ENCODE measurements around the gene TNFRSF6B.

The TNFRSF6B gene

GRCh38 chr20:63698739-63699465 is 2.5 kb downstream of the TNFRSF6B start:
- DNase-seq: no peak

GRCh38 chr20:63699466-63700198 is 3.2 kb downstream of the TNFRSF6B start:
- no peak for DNase-seq

GRCh38 chr20:63700199-63701050 is 4.0 kb downstream of the TNFRSF6B start:
- DNase-seq: no peak

- no peak for DNase-seq
These were observed 4.5 kb downstream of the TNFRSF6B start for GRCh38 chr20:63701051-63701328.

- no peak for DNase-seq
These were observed 5.0 kb downstream of the TNFRSF6B start for GRCh38 chr20:63701329-63702035.

GRCh38 chr20:63702036-63702665 is 5.7 kb downstream of the TNFRSF6B start:
- DNase-seq: no peak

- DNase-seq: no peak
These were observed 6.5 kb downstream of the TNFRSF6B start for GRCh38 chr20:63702751-63703470.

- no peak for DNase-seq
These were observed 7.1 kb downstream of the TNFRSF6B start for GRCh38 chr20:63703471-63703975.

GRCh38 chr20:63703976-63704748 is 7.7 kb downstream of the TNFRSF6B start:
- DNase-seq: no peak

- DNase-seq: no peak
These were observed 8.3 kb downstream of the TNFRSF6B start for GRCh38 chr20:63704749-63705117.

GRCh38 chr20:63705232-63706026 is 9.0 kb downstream of the TNFRSF6B start:
- DNase-seq: no peak

GRCh38 chr20:63706027-63706695 is 9.7 kb downstream of the TNFRSF6B start:
- DNase-seq: no peak

- no peak for DNase-seq
These were observed 10.6 kb downstream of the TNFRSF6B start for GRCh38 chr20:63706852-63707557.

- DNase-seq: peak; percentile 87
These were observed 11.3 kb downstream of the TNFRSF6B start, which contains the start of the genes ARFRP1 and ZGPAT for GRCh38 chr20:63707558-63708300. ARFRP1 (minus strand) TSS chr20:63707976; CDS start chr20:63707091, 885 bp downstream. ZGPAT (plus strand) TSS chr20:63708039; CDS start chr20:63708581, 542 bp downstream.

GRCh38 chr20:63708301-63709148 is 12.1 kb downstream of the TNFRSF6B start:
- no peak for DNase-seq

GRCh38 chr20:63709149-63709527 is 12.7 kb downstream of the TNFRSF6B start:
- DNase-seq: no peak
